Progenitor cell of endocrine pancreas (in vitro differentiated cells): ENCODE results near the gene DOCK4. TPM values are rescaled to one million over a fixed set of nuclear protein-coding genes. Genes with fewer than 3 reads are reported as not detected.
"Not testable (repeated sequence)": the region's sequence is repeated elsewhere in the genome, so short reads cannot be mapped to it uniquely, and the experiment has no call there.

Experiments
- DNase-seq: peaks from one replicate; pipeline ENCODE4 v3.0.0; 2021; ENCODE audit warnings: low spot score; ENCODE audit not compliant: unreplicated experiment
- H3K27ac Mint-ChIP-seq: 2 replicates; pipeline ENCODE4 v1.8.0; 2021; ENCODE audit warnings: mild to moderate bottlenecking, moderate library complexity, mixed read lengths
- H3K27me3 Mint-ChIP-seq: 2 replicates; pipeline ENCODE4 v1.8.0; 2021; ENCODE audit warnings: mixed read lengths
- H3K36me3 Mint-ChIP-seq: 2 replicates; pipeline ENCODE4 v1.8.0; 2022; ENCODE audit warnings: mixed read lengths; ENCODE audit not compliant: insufficient read depth
- H3K4me1 Mint-ChIP-seq: 2 replicates; pipeline ENCODE4 v1.8.0; 2021; ENCODE audit warnings: low read depth, mixed read lengths
- H3K4me3 Mint-ChIP-seq: 2 replicates; pipeline ENCODE4 v1.8.0; 2021; ENCODE audit warnings: low read depth, mild to moderate bottlenecking, moderate library complexity, mixed read lengths
- H3K9me3 Mint-ChIP-seq: 2 replicates; pipeline ENCODE4 v1.8.0; 2021; ENCODE audit warnings: low read depth, mixed read lengths
- total RNA-seq: library from RNA; stranded (reverse); gene quantifications from 2 replicates; pipeline ENCODE4 v1.2.1, GENCODE V29; 2021
- TF ChIP-seq, protein P1 (sequence below): fragments of 200-600 bp; sonication (generic); IDR thresholded peaks from one replicate; pipeline ENCODE4 v1.5.0; 2021; ENCODE audit warnings: antibody characterized with exemption, mild to moderate bottlenecking; ENCODE audit not compliant: unreplicated experiment

Gene DOCK4
- total RNA-seq, 1 donor from 2014 or later, result 28.8 TPM

DNA sequence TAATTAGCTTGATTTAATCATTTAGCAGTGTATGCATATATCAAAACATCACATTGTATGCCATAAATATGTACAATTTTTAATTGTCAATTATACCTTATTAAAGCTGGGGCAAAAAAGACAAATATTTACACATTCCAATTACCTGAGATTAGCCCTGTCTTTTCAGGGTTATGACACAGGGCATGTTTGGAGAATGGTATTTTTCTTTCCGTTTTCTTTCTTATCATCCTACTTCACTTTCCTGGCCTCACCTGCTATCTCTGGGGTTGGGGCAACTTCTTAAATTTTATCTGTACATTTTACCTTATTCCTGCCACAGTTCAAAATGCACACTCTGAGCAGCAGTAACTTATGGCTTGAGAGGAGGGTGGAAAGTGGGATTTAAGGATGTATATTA lies 285.9 kb downstream of the DOCK4 start:
- Mint-ChIP-seq H3K9me3 (peaks cover 9% of the 10 kb centered on the region), H3K27ac (no peak overlapping the region), H3K36me3 (peaks cover 12% of the 10 kb centered on the region), H3K4me3 (no peak overlapping the region), H3K27me3 (no peaks in the 10 kb centered on the region), H3K4me1 (peaks cover 15% of the 10 kb centered on the region)
- TF ChIP-seq, protein P1, sequence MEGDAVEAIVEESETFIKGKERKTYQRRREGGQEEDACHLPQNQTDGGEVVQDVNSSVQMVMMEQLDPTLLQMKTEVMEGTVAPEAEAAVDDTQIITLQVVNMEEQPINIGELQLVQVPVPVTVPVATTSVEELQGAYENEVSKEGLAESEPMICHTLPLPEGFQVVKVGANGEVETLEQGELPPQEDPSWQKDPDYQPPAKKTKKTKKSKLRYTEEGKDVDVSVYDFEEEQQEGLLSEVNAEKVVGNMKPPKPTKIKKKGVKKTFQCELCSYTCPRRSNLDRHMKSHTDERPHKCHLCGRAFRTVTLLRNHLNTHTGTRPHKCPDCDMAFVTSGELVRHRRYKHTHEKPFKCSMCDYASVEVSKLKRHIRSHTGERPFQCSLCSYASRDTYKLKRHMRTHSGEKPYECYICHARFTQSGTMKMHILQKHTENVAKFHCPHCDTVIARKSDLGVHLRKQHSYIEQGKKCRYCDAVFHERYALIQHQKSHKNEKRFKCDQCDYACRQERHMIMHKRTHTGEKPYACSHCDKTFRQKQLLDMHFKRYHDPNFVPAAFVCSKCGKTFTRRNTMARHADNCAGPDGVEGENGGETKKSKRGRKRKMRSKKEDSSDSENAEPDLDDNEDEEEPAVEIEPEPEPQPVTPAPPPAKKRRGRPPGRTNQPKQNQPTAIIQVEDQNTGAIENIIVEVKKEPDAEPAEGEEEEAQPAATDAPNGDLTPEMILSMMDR, result no peak
- DNase-seq, result no peak

- peaks cover 9% of the 10 kb centered on the region for H3K9me3 Mint-ChIP-seq
- H3K27ac Mint-ChIP-seq, result no peak overlapping the region
- TF ChIP-seq, protein P1, result no peak
- no peak overlapping the region for H3K4me3 Mint-ChIP-seq
- H3K36me3 Mint-ChIP-seq, result peaks cover 12% of the 10 kb centered on the region
- H3K27me3 Mint-ChIP-seq, result no peaks in the 10 kb centered on the region
- no peak for DNase-seq
- H3K4me1 Mint-ChIP-seq, result peaks cover 17% of the 10 kb centered on the region
Observed at GRCh38 chr7:111919631-111920179, 286.5 kb downstream of the DOCK4 start.

DNA sequence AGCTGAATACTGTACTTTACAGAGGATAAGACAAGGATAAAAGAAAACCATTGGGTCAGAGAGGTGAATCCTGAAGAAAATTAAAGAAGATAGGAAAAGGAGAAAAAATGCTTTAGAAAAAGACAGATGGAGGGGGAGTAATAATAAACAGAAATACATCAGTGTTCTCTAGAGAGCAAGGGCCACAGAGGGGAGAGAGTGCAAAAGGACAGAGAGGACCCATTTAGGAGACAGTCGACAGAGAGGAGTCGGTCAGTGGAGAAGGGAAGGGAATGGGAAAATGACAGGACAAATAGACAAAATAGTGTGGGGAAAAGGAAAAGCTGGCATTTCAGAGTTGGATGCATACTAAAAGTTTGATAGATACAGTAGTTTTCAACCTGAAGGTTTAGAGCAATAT lies 287.0 kb downstream of the DOCK4 start:
- TF ChIP-seq, protein P1, result no peak
- Mint-ChIP-seq H3K4me1 (peaks cover 20% of the 10 kb centered on the region), H3K36me3 (peaks cover 15% of the 10 kb centered on the region), H3K27ac (no peak overlapping the region), H3K27me3 (no peaks in the 10 kb centered on the region), H3K9me3 (peaks cover 8% of the 10 kb centered on the region), H3K4me3 (no peak overlapping the region)
- no peak for DNase-seq

DNA sequence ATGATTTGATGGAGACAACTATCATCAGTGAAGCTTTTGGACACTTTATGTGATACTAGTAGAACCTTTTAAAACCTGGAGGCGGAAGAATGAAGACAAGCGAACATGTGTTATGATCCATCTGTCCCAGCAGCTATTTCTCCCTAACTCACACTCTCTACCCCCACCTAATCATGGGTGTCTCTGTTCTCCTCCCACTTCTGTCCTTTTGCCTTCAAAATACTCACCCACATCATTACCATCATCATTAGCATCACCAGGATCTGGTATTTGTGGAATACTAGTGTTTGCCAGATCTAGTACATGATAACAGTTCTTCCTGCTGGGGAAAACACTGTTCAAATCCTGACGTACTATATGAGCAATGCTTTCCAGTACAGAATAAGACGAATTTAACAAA lies 287.7 kb downstream of the DOCK4 start:
- TF ChIP-seq, protein P1, result no peak
- Mint-ChIP-seq H3K36me3 (peaks cover 13% of the 10 kb centered on the region), H3K27ac (no peak overlapping the region), H3K9me3 (peaks cover 4% of the 10 kb centered on the region), H3K27me3 (no peaks in the 10 kb centered on the region), H3K4me1 (peaks cover 20% of the 10 kb centered on the region), H3K4me3 (no peak overlapping the region)
- no peak for DNase-seq

DNA sequence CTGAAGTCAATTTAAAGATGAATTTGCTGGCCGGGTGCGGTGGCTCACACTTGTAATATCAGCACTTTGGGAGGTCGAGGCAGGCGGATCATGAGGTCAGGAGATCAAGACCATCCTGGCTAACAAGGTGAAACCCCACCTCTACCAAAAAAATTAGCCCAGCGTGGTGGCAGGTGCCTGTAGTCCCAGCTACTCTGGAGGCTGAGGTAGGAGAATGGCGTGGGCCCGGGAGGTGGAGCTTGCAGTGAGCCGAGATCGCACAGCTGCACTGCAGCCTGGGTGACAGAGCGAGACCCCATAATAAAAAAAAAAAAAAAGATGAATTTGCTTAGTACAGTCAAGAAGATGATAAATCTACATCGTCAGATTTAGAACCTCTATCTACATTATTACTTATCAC lies 288.8 kb downstream of the DOCK4 start:
- not testable (repeated sequence) for DNase-seq, H3K27ac Mint-ChIP-seq, H3K27me3 Mint-ChIP-seq, H3K4me3 Mint-ChIP-seq, H3K9me3 Mint-ChIP-seq
- Mint-ChIP-seq H3K36me3 (peaks cover 11% of the 10 kb centered on the region), H3K4me1 (peaks cover 20% of the 10 kb centered on the region)

GRCh38 chr7:111914291-111914690 lies 291.9 kb downstream of the DOCK4 start:
- Mint-ChIP-seq H3K27me3 (no peaks in the 10 kb centered on the region), H3K36me3 (peaks cover 10% of the 10 kb centered on the region), H3K9me3 (no peaks in the 10 kb centered on the region), H3K4me1 (peaks cover 7% of the 10 kb centered on the region), H3K27ac (no peak overlapping the region), H3K4me3 (no peak overlapping the region)
- TF ChIP-seq, protein P1, result no peak
- no peak for DNase-seq
